OCI-LY7 (cell line): Measurements from ENCODE around the gene FCN1.

Experiments
- CTCF ChIP-seq: fragments of 200-600 bp; sonication (generic); conservative IDR thresholded peaks from 2 replicates; pipeline ENCODE4 v1.5.1; 2014; ENCODE audit warnings: mild to moderate bottlenecking, antibody characterized with exemption, low read length, moderate library complexity, mixed read lengths
- EZH2phosphoT487 ChIP-seq: fragments of 200-600 bp; sonication (generic); IDR thresholded peaks from 2 replicates; pipeline ENCODE4 v1.6.1; 2018; ENCODE audit warnings: low read depth, borderline replicate concordance, mild to moderate bottlenecking, mixed run types, antibody characterized with exemption, low read length, moderate library complexity, mixed read lengths

- TF ChIP-seq CTCF (no peak), EZH2phosphoT487 (no peak)
Measured at GRCh38 chr9:134891713-134892112, 26.0 kb downstream of the FCN1 start.
